Measurements from ENCODE around the gene CFAP74.

Gene CFAP74

GRCh38 chr1:2042830-2043773 lies 39.5 kb upstream of the CFAP74 start:
- no peak for DNase-seq (ENCODE audit: low read depth in 1 of 2, low spot score in 1 of 2)

GRCh38 chr1:2041887-2042286 lies 38.3 kb upstream of the CFAP74 start:
- no peak for DNase-seq (ENCODE audit: low read depth in 1 of 2, low spot score in 1 of 2)

- no peak for DNase-seq (ENCODE audit: low read depth in 1 of 2, low spot score in 1 of 2)
Measured at GRCh38 chr1:2041305-2041704, 37.7 kb upstream of the CFAP74 start.

GRCh38 chr1:2039251-2039650 lies 35.7 kb upstream of the CFAP74 start:
- no peak for DNase-seq (ENCODE audit: low read depth in 1 of 2, low spot score in 1 of 2)

- no peak for DNase-seq (ENCODE audit: low read depth in 1 of 2, low spot score in 1 of 2)
Measured at GRCh38 chr1:2038229-2038628, 34.6 kb upstream of the CFAP74 start.

GRCh38 chr1:2037314-2037979 lies 33.9 kb upstream of the CFAP74 start:
- no peak for DNase-seq (ENCODE audit: low read depth in 1 of 2, low spot score in 1 of 2)

GRCh38 chr1:2036287-2036686 lies 32.7 kb upstream of the CFAP74 start:
- no peak for DNase-seq (ENCODE audit: low read depth in 1 of 2, low spot score in 1 of 2)

- DNase-seq (ENCODE audit: low read depth in 1 of 2, low spot score in 1 of 2) = no peak
Measured at GRCh38 chr1:2033165-2033564, 29.6 kb upstream of the CFAP74 start.

GRCh38 chr1:2032737-2033136 lies 29.2 kb upstream of the CFAP74 start:
- no peak for DNase-seq (ENCODE audit: low read depth in 1 of 2, low spot score in 1 of 2)

GRCh38 chr1:2031546-2032540 lies 28.3 kb upstream of the CFAP74 start:
- no peak for DNase-seq (ENCODE audit: low read depth in 1 of 2, low spot score in 1 of 2)

GRCh38 chr1:2030076-2030871 lies 26.7 kb upstream of the CFAP74 start:
- DNase-seq (ENCODE audit: low read depth in 1 of 2, low spot score in 1 of 2) = no peak

- no peak for DNase-seq (ENCODE audit: low read depth in 1 of 2, low spot score in 1 of 2)
Measured at GRCh38 chr1:2029561-2029960, 26.0 kb upstream of the CFAP74 start.

GRCh38 chr1:2028870-2029560 lies 25.4 kb upstream of the CFAP74 start:
- DNase-seq (ENCODE audit: low read depth in 1 of 2, low spot score in 1 of 2) = no peak

GRCh38 chr1:2027961-2028583 lies 24.5 kb upstream of the CFAP74 start:
- no peak for DNase-seq (ENCODE audit: low read depth in 1 of 2, low spot score in 1 of 2)

- no peak for DNase-seq (ENCODE audit: low read depth in 1 of 2, low spot score in 1 of 2)
Measured at GRCh38 chr1:2025491-2025981, 21.9 kb upstream of the CFAP74 start.

- no peak for DNase-seq (ENCODE audit: low read depth in 1 of 2, low spot score in 1 of 2)
Measured at GRCh38 chr1:2024887-2025286, 21.3 kb upstream of the CFAP74 start.

GRCh38 chr1:2024451-2024850 lies 20.9 kb upstream of the CFAP74 start:
- no peak for DNase-seq (ENCODE audit: low read depth in 1 of 2, low spot score in 1 of 2)

GRCh38 chr1:2023187-2023586 lies 19.6 kb upstream of the CFAP74 start:
- no peak for DNase-seq (ENCODE audit: low read depth in 1 of 2, low spot score in 1 of 2)

- no peak for DNase-seq (ENCODE audit: low read depth in 1 of 2, low spot score in 1 of 2)
Measured at GRCh38 chr1:2022063-2022770, 18.6 kb upstream of the CFAP74 start.
